Mesenchymal stem cell (in vitro differentiated cells and primary cell): ENCODE data around the gene RNF168.
A peak's percentile ranks its signal among the peaks of the same experiment; 100 is the strongest.

ENCODE experiments used
- DNase-seq: peaks from one replicate; pipeline ENCODE4 v3.0.0-alpha.2; 2013
- H2AFZ ChIP-seq: one replicate; pipeline ENCODE4 v1.6.1; 2013; ENCODE audit warnings: low read depth, mild to moderate bottlenecking, control low read depth, inconsistent platforms, low read length, moderate library complexity
- H2AK5ac ChIP-seq: 2 replicates; pipeline ENCODE4 v1.6.1; 2013; ENCODE audit warnings: low read length, moderate library complexity, mild to moderate bottlenecking, inconsistent platforms; ENCODE audit not compliant: severe bottlenecking
- H2BK120ac ChIP-seq: one replicate; pipeline ENCODE4 v1.6.1; 2013; ENCODE audit warnings: low read depth, mild to moderate bottlenecking, inconsistent platforms, low read length, moderate library complexity
- H2BK12ac ChIP-seq, 2 experiments: one replicate each; pipeline ENCODE4 v1.6.1; 2013; ENCODE audit warnings: inconsistent platforms in 2 of 2, low read length in 2 of 2, mild to moderate bottlenecking in 2 of 2, moderate library complexity in 2 of 2, control low read depth in 1 of 2
- H2BK15ac ChIP-seq: one replicate; pipeline ENCODE4 v1.6.1; 2013; ENCODE audit warnings: mild to moderate bottlenecking, low read depth, inconsistent platforms; ENCODE audit not compliant: poor library complexity, severe bottlenecking
- H2BK5ac ChIP-seq: 2 replicates; pipeline ENCODE4 v1.6.1; 2013; ENCODE audit warnings: low read depth, mild to moderate bottlenecking, low read length, control low read depth, inconsistent platforms; ENCODE audit not compliant: poor library complexity, severe bottlenecking
- H3K14ac ChIP-seq, 2 experiments: one replicate each; pipeline ENCODE4 v1.6.1; 2013; ENCODE audit warnings: inconsistent platforms in 2 of 2, low read length in 2 of 2, control low read depth in 1 of 2, mild to moderate bottlenecking in 1 of 2, moderate library complexity in 1 of 2
- H3K18ac ChIP-seq, 2 experiments: one replicate each; pipeline ENCODE4 v1.6.1; 2013; ENCODE audit warnings: inconsistent platforms in 2 of 2, low read length in 2 of 2, control low read depth in 1 of 2, low read depth in 1 of 2, mild to moderate bottlenecking in 1 of 2
- H3K23ac ChIP-seq, 2 experiments: one replicate each; pipeline ENCODE4 v1.6.1; 2013; ENCODE audit warnings: inconsistent platforms in 2 of 2, low read length in 2 of 2, mild to moderate bottlenecking in 2 of 2, moderate library complexity in 2 of 2, control low read depth in 1 of 2
- H3K27ac ChIP-seq: 2 replicates; pipeline ENCODE4 v1.5.1; 2013; ENCODE audit warnings: mild to moderate bottlenecking, moderate library complexity, low read length, control low read depth, inconsistent platforms; ENCODE audit not compliant: poor library complexity, severe bottlenecking
- H3K27me3 ChIP-seq, 2 experiments: 2 replicates each; pipeline versions ENCODE4 v1.6.1 to v1.7.0; 2013; ENCODE audit warnings: low read length in 2 of 2, mild to moderate bottlenecking in 2 of 2, moderate library complexity in 2 of 2, control low read depth in 1 of 2, inconsistent platforms in 1 of 2; ENCODE audit not compliant: control insufficient read depth in 1 of 2, insufficient read depth in 1 of 2
- H3K36me3 ChIP-seq, 2 experiments: 2 replicates each; pipeline versions ENCODE4 v1.6.1 to v1.7.0; 2013; ENCODE audit warnings: low read length in 2 of 2, control low read depth in 1 of 2, inconsistent platforms in 1 of 2, low read depth in 1 of 2, mild to moderate bottlenecking in 1 of 2; ENCODE audit not compliant: insufficient read depth in 2 of 2, control insufficient read depth in 1 of 2
- H3K4ac ChIP-seq, 2 experiments: one replicate each; pipeline ENCODE4 v1.6.1; 2013; ENCODE audit warnings: inconsistent platforms in 2 of 2, low read length in 2 of 2, mild to moderate bottlenecking in 2 of 2, moderate library complexity in 2 of 2, control low read depth in 1 of 2, low read depth in 1 of 2
- H3K4me1 ChIP-seq: 2 replicates; pipeline ENCODE4 v1.6.1; 2013; ENCODE audit warnings: low read depth, low read length, control low read depth; ENCODE audit not compliant: control insufficient read depth, insufficient read depth
- H3K4me2 ChIP-seq: 2 replicates; pipeline ENCODE4 v1.6.1; 2013; ENCODE audit warnings: low read length, mild to moderate bottlenecking, inconsistent platforms; ENCODE audit not compliant: poor library complexity, severe bottlenecking
- H3K4me3 ChIP-seq, 2 experiments: 2 replicates each; pipeline versions ENCODE4 v1.5.1 to v1.7.0; 2013; ENCODE audit warnings: low read length in 2 of 2, mild to moderate bottlenecking in 2 of 2, control low read depth in 1 of 2, low read depth in 1 of 2; ENCODE audit not compliant: insufficient read depth in 1 of 2
- H3K79me1 ChIP-seq: replicated peaks from 2 replicates; pipeline ENCODE4 v1.6.1; 2013; ENCODE audit warnings: mild to moderate bottlenecking, control low read depth, low read length, inconsistent platforms; ENCODE audit not compliant: poor library complexity, severe bottlenecking
- H3K9ac ChIP-seq: 2 replicates; pipeline ENCODE4 v1.7.0; 2013; ENCODE audit warnings: mild to moderate bottlenecking, low read length, moderate library complexity
- H3K9me3 ChIP-seq: 2 replicates; pipeline ENCODE4 v1.7.0; 2013; ENCODE audit warnings: mild to moderate bottlenecking, low read length; ENCODE audit not compliant: control insufficient read depth
- H4K8ac ChIP-seq: one replicate; pipeline ENCODE4 v1.6.1; 2013; ENCODE audit warnings: inconsistent platforms, mild to moderate bottlenecking, low read length, moderate library complexity
- H4K91ac ChIP-seq: one replicate; pipeline ENCODE4 v1.6.1; 2013; ENCODE audit warnings: mild to moderate bottlenecking, low read length, inconsistent platforms
- WGBS: methylation state at CpG from one replicate; pipeline ENCODE4 v1.1.7; 2013; ENCODE audit warnings: mixed read lengths; 5-methylcytosine and 5-hydroxymethylcytosine counted together

The RNF168 gene

DNA sequence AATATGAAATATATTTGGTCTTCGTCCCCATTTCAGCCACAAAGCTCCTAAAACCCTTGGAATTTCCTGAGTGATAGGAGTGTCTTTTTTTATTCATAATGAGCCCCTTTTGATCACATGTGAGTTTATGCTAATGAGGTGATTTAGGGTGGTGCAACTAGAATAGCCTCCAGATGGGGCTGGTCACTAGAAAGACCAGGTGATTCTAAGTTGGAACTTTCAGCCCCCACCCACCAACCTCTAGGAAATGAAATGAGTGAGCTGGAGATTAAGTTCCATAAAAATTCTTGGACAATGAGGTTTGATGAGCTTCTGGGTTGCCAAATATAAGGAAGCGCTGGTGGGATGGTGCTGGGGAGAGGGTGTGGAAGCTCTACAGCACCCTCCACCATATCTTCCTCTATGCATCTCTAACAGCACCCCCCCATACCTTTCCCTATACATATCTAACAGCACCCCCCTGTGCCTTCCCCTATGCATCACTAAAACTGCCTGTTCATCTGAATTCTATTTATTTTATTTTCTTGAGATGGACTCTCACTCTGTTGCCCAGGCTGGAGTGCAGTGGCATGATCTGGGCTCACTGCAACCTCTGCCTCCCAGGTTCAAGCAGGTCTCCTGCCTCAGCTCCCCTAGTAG lies 13.7 kb upstream of the RNF168 start:
- Histone ChIP-seq H3K9ac (no peak overlapping the region), H4K91ac (no peak overlapping the region), H3K4me3 (no peak overlapping the region), H3K79me1 (no peaks in the 10 kb centered on the region), H3K14ac (no peak overlapping the region), H4K8ac (no peak overlapping the region), H2BK15ac (no peak overlapping the region), H2AK5ac (no peak overlapping the region), H2BK120ac (no peak overlapping the region), H2BK5ac (no peak overlapping the region), H3K9me3 (peaks cover 23% of the 10 kb centered on the region), H3K27ac (no peak overlapping the region), H3K36me3 (no peaks in the 10 kb centered on the region), H3K4ac (no peak overlapping the region), H2BK12ac (no peak overlapping the region), H3K27me3 (no peaks in the 10 kb centered on the region), H3K23ac (no peak overlapping the region), H2AFZ (no peak overlapping the region), H3K18ac (no peak overlapping the region), H3K4me1 (no peaks in the 10 kb centered on the region), H3K4me2 (no peak overlapping the region)
- WGBS = 100% methylated on average over 1 of the region's 2 CpGs
- no peak for DNase-seq

DNA sequence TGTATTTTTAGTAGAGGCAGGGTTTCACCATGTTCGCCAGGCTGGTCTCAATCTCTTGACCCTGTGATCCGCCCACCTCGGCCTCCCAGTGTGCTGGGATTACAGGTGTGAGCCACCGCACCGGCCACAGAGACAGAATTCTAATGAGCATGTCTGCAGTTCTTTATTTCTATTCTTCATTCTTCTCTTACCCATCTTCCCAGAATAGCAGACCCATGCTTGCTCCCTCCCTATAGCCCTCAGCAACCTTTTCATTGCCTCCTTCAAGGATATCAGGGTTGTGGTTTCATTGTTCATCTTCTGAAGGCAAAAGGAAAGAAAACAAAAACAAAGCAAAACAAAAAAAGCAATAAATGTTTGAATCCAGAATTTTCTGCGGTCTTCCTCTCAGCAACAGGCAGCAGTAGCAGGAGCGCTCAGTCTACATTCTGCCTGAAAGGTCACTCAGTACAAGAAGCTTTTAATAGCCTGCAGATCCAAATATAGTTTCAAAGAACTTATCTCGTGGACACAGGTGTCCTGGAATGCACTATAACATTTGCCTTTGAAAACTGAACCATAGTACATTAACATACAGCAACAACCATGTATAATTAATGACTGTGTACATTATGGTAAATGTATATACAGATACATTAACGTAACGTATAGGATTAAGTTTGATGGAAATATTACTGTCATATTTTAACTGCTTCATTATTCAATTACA lies 11.5 kb upstream of the RNF168 start, which contains the start of gene SMCO1:
Gene SMCO1 (minus strand): TSS at position 434 of the 709 bp plus-strand sequence. CDS start 137 bp downstream, at position 297.
- Histone ChIP-seq H3K4me2 (no peak within 1 kb of the TSS), H2BK12ac (no peak within 1 kb of the TSS), H2AK5ac (no peak within 1 kb of the TSS), H3K27me3 (no peaks in the 10 kb centered on the region), H3K18ac (no peak within 1 kb of the TSS), H2BK5ac (no peak within 1 kb of the TSS), H2BK120ac (no peak within 1 kb of the TSS), H3K9ac (peak within 1 kb of the TSS; percentile 34), H4K8ac (no peak within 1 kb of the TSS), H3K23ac (no peak within 1 kb of the TSS), H2BK15ac (no peak within 1 kb of the TSS), H3K4ac (no peak within 1 kb of the TSS), H2AFZ (no peak within 1 kb of the TSS), H4K91ac (no peak within 1 kb of the TSS), H3K4me3 (no peak within 1 kb of the TSS), H3K14ac (no peak within 1 kb of the TSS), H3K9me3 (peaks cover 8% of the 10 kb centered on the region), H3K4me1 (no peaks in the 10 kb centered on the region), H3K79me1 (no peaks in the 10 kb centered on the region), H3K27ac (no peak within 1 kb of the TSS), H3K36me3 (no peaks in the 10 kb centered on the region)
- DNase-seq = no peak
- WGBS = 92% methylated on average over 7 of the region's 10 CpGs

GRCh38 chr3:196514350-196514716 lies 10.8 kb upstream of the RNF168 start:
- H2BK15ac ChIP-seq = no peak overlapping the region
- no peak overlapping the region for H2AK5ac ChIP-seq
- H3K9ac ChIP-seq = peak overlapping the region; percentile 34
- no peak overlapping the region for H2BK5ac ChIP-seq
- no peak overlapping the region for H4K91ac ChIP-seq
- H3K27ac ChIP-seq = no peak overlapping the region
- H3K18ac ChIP-seq = no peak overlapping the region
- no peak overlapping the region for H3K23ac ChIP-seq
- no peak overlapping the region for H2BK120ac ChIP-seq
- 100% methylated on average over 1 of the region's 1 CpG for WGBS
- no peaks in the 10 kb centered on the region for H3K27me3 ChIP-seq
- peaks cover under 1% of the 10 kb centered on the region for H3K9me3 ChIP-seq
- DNase-seq = no peak
- no peak overlapping the region for H2BK12ac ChIP-seq
- no peak overlapping the region for H3K4me2 ChIP-seq
- H3K4me3 ChIP-seq = no peak overlapping the region
- no peak overlapping the region for H3K4ac ChIP-seq
- no peaks in the 10 kb centered on the region for H3K36me3 ChIP-seq
- H3K14ac ChIP-seq = no peak overlapping the region
- H3K79me1 ChIP-seq = no peaks in the 10 kb centered on the region
- H4K8ac ChIP-seq = no peak overlapping the region
- H3K4me1 ChIP-seq = no peaks in the 10 kb centered on the region
- no peak overlapping the region for H2AFZ ChIP-seq

DNA sequence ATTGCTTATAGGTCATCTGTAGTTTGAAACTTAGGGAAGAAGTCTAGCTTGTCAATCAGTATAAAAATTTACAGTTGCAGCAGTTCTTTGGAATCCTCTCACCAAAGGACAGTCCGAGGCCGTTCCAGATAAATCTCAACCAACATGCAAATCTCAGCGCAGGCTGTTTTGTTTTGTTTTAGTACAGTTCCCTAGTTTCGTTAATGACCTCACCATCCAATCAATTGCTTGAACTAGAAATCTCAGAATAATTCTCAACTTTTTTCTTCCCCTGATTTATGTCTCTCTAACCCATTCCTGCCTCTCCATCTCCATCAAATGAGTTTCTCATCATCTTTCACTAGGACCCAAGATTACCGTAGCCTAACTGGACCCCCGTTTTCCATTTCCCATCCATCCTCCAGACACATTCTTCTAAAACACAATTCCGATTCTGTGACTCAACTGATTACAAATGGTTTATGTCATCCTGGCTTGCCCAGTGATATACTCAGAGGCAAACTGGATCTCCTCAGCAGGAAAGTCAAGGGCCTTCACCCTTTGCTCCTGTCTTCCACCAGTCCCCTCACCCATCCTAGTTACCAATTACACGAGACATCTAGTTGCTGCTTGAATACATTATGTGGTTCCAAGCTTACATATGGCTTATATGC lies 10.3 kb upstream of the RNF168 start:
- H3K9me3 ChIP-seq = no peaks in the 10 kb centered on the region
- no peak overlapping the region for H3K4me3 ChIP-seq
- H2AFZ ChIP-seq = no peak overlapping the region
- no peak overlapping the region for H3K27ac ChIP-seq
- H2BK15ac ChIP-seq = no peak overlapping the region
- H4K8ac ChIP-seq = no peak overlapping the region
- no peak overlapping the region for H3K4me2 ChIP-seq
- no peak overlapping the region for H2BK120ac ChIP-seq
- H2AK5ac ChIP-seq = no peak overlapping the region
- H3K23ac ChIP-seq = no peak overlapping the region
- H3K14ac ChIP-seq = no peak overlapping the region
- no peaks in the 10 kb centered on the region for H3K27me3 ChIP-seq
- no peaks in the 10 kb centered on the region for H3K4me1 ChIP-seq
- H3K9ac ChIP-seq = peak overlapping the region; percentile 57
- DNase-seq = peak; percentile 60
- H3K36me3 ChIP-seq = no peaks in the 10 kb centered on the region
- WGBS = 78% methylated on average over 8 of the region's 8 CpGs
- H2BK12ac ChIP-seq = no peak overlapping the region
- no peak overlapping the region for H4K91ac ChIP-seq
- H3K4ac ChIP-seq = no peak overlapping the region
- H3K18ac ChIP-seq = no peak overlapping the region
- no peak overlapping the region for H2BK5ac ChIP-seq
- H3K79me1 ChIP-seq = no peaks in the 10 kb centered on the region
